ENCODE results near the gene TCL1B. TPM values are rescaled to one million over a fixed set of nuclear protein-coding genes. Genes with fewer than 3 reads are reported as not detected.

TCL1B gene
- total RNA-seq, 1 donor from 2014 or later: not detected

DNA sequence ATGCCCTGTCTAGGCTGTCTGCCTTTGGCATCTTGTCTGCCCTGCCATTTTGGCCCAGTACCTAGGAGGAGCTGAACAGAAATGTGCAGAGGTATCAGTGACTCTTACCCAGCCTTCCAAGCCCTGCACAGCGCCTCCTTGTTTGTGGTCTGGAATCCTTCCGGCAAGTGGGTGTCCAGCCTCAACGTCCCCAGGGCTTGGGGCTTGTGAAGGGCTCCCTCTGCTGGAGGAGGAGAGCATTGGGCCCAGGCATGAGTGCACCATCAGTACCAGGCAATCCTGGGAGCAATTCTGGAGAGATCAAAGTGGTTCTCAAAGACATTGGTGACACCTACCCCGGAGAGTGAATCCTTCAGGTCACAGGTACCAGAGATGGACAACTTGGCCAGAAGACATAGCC lies 2.4 kb upstream of the TCL1B start:
- no peak for DNase-seq (ENCODE audit: low spot score)
- Mint-ChIP-seq H3K4me1 (ENCODE audit: unreplicated experiment) (no peaks in the 10 kb centered on the region), H3K36me3 (ENCODE audit: low read depth, unreplicated experiment) (no peaks in the 10 kb centered on the region)

DNA sequence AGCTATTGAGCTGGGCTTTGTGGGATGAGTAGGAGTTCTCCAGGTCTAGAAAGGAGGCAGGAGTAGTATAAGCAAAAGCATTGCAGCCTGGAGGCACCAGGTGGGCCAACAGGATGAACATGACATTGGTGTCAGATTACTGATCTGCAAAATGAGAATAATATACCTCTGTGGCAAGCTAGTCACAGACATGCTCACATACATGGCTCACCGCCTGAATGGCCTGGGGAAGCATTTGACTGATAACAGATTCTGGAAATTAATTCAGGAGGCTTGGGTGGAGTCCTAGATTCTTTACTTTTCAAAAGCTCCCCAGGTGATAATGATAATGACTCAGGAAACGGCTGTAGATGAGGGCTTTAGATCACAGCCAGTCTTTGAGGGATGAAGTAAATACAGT lies 709 bp downstream of the TCL1B start:
- peaks cover 1% of the 10 kb centered on the region for H3K27me3 Mint-ChIP-seq (ENCODE audit: unreplicated experiment)
- no peak for DNase-seq (ENCODE audit: low spot score)
- TF ChIP-seq, protein P1, sequence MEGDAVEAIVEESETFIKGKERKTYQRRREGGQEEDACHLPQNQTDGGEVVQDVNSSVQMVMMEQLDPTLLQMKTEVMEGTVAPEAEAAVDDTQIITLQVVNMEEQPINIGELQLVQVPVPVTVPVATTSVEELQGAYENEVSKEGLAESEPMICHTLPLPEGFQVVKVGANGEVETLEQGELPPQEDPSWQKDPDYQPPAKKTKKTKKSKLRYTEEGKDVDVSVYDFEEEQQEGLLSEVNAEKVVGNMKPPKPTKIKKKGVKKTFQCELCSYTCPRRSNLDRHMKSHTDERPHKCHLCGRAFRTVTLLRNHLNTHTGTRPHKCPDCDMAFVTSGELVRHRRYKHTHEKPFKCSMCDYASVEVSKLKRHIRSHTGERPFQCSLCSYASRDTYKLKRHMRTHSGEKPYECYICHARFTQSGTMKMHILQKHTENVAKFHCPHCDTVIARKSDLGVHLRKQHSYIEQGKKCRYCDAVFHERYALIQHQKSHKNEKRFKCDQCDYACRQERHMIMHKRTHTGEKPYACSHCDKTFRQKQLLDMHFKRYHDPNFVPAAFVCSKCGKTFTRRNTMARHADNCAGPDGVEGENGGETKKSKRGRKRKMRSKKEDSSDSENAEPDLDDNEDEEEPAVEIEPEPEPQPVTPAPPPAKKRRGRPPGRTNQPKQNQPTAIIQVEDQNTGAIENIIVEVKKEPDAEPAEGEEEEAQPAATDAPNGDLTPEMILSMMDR (IDR thresholded peaks at IDR 0.05; ENCODE audit: unreplicated experiment): no peak
- no peak overlapping the region for H3K4me3 Mint-ChIP-seq (ENCODE audit: unreplicated experiment)
- H3K9me3 Mint-ChIP-seq (ENCODE audit: unreplicated experiment): no peaks in the 10 kb centered on the region
- no peak overlapping the region for H3K27ac Mint-ChIP-seq (ENCODE audit: unreplicated experiment)
- no peaks in the 10 kb centered on the region for H3K4me1 Mint-ChIP-seq (ENCODE audit: unreplicated experiment)
- H3K36me3 Mint-ChIP-seq (ENCODE audit: low read depth, unreplicated experiment): no peaks in the 10 kb centered on the region

More for the DNA sequence above, 2.4 kb upstream of the TCL1B start:
- Mint-ChIP-seq H3K27me3 (ENCODE audit: unreplicated experiment) (no peaks in the 10 kb centered on the region), H3K4me3 (ENCODE audit: unreplicated experiment) (no peak overlapping the region), H3K9me3 (ENCODE audit: unreplicated experiment) (no peaks in the 10 kb centered on the region), H3K27ac (ENCODE audit: unreplicated experiment) (no peak overlapping the region)
- TF ChIP-seq, protein P1 (IDR thresholded peaks at IDR 0.05; ENCODE audit: unreplicated experiment): peak; percentile 51

DNA sequence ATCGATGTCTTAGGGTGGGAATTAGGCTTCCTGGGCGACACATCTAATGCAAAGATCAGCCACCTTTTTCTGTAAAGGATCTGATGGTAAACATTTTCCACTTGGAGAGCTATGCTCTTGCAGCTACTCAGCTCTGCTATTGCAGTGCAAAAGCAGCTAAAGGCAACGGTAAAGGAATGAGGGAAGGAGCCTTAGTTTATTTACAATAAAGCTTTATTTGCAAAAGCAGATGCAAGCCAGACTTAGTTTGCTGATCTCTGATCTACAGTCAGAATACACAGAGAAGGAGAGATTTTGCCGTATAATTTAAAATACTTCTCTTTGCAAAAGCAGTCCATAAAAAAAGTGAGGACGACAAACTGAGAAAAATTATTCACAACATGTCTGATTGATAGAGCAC lies 3.2 kb downstream of the TCL1B start:
- Mint-ChIP-seq H3K27ac (ENCODE audit: unreplicated experiment) (no peak overlapping the region), H3K4me1 (ENCODE audit: unreplicated experiment) (no peaks in the 10 kb centered on the region), H3K36me3 (ENCODE audit: low read depth, unreplicated experiment) (no peaks in the 10 kb centered on the region), H3K27me3 (ENCODE audit: unreplicated experiment) (peaks cover 6% of the 10 kb centered on the region), H3K4me3 (ENCODE audit: unreplicated experiment) (no peak overlapping the region), H3K9me3 (ENCODE audit: unreplicated experiment) (no peaks in the 10 kb centered on the region)
- TF ChIP-seq, protein P1 (IDR thresholded peaks at IDR 0.05; ENCODE audit: unreplicated experiment): no peak
- no peak for DNase-seq (ENCODE audit: low spot score)

DNA sequence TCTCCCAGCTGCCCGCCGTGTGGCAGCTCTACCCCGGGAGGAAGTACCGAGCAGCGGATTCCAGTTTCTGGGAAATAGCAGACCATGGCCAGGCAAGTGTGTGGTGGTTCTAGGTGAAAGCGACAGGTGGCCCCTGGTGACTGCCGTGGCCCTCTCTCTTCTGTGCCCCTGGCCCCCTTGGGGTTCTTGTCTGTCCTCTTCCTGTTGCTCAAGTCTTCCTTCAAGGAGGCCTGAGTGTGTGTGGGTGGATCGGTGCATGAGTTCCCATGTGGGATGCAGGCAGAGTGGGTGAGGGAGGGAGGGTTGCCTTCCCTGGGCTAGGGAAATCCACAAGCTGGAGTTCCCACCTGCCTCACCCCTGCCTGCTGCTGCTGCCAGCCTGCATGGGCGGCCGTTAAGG lies 4.6 kb downstream of the TCL1B start:
- no peak for DNase-seq (ENCODE audit: low spot score)
- TF ChIP-seq, protein P1 (IDR thresholded peaks at IDR 0.05; ENCODE audit: unreplicated experiment): no peak
- H3K4me1 Mint-ChIP-seq (ENCODE audit: unreplicated experiment): no peaks in the 10 kb centered on the region

DNA sequence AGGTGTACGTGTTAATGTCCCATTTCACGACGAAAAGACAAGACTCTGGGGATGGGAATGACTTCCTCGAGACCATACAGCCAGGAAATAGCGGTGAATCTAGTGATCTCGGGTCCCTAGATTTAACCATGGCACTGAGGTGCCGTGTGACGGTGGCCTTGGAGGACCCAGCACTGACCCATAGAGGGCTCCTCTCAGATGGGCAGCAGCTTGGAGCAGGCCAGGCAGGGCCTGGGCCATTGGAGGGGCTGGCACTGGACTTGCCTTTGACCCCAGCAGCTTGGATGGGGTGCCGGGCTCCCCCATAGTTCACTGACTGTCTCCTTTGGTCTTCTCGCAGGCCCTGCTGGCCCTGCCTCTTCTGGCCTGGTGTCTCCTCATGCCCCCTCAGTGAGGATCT lies 5.4 kb downstream of the TCL1B start:
- Mint-ChIP-seq H3K27me3 (ENCODE audit: unreplicated experiment) (peaks cover 6% of the 10 kb centered on the region), H3K27ac (ENCODE audit: unreplicated experiment) (no peak overlapping the region), H3K4me3 (ENCODE audit: unreplicated experiment) (no peak overlapping the region), H3K36me3 (ENCODE audit: low read depth, unreplicated experiment) (no peaks in the 10 kb centered on the region), H3K9me3 (ENCODE audit: unreplicated experiment) (no peaks in the 10 kb centered on the region), H3K4me1 (ENCODE audit: unreplicated experiment) (peaks cover 1% of the 10 kb centered on the region)
- TF ChIP-seq, protein P1 (IDR thresholded peaks at IDR 0.05; ENCODE audit: unreplicated experiment): no peak
- no peak for DNase-seq (ENCODE audit: low spot score)

More for the DNA sequence above, 4.6 kb downstream of the TCL1B start:
- no peak overlapping the region for H3K27ac Mint-ChIP-seq (ENCODE audit: unreplicated experiment)
- H3K36me3 Mint-ChIP-seq (ENCODE audit: low read depth, unreplicated experiment): no peaks in the 10 kb centered on the region
- H3K9me3 Mint-ChIP-seq (ENCODE audit: unreplicated experiment): no peaks in the 10 kb centered on the region
- H3K4me3 Mint-ChIP-seq (ENCODE audit: unreplicated experiment): no peak overlapping the region
- peaks cover 6% of the 10 kb centered on the region for H3K27me3 Mint-ChIP-seq (ENCODE audit: unreplicated experiment)
